ENCODE data around the gene TVP23C. TPM values are rescaled to one million over a fixed set of nuclear protein-coding genes. Genes with fewer than 3 reads are reported as not detected.

The TVP23C gene
- total and polyA plus RNA-seq, 9 of the 15 experiments (the other 6 are each of a cell fraction or from before 2014, with no cell fraction given): 5.7 to 16.8 (median 8.2) TPM

GRCh38 chr17:15492791-15493692, 70.2 kb downstream of the TVP23C start (continued):
- TF ChIP-seq ZFP1 (CRISPR knock-in tag; IDR thresholded peaks at IDR 0.05) (no peak), SREBF2 (CRISPR knock-in tag; IDR thresholded peaks at IDR 0.05) (no peak), ETS2 (tag; IDR thresholded peaks at IDR 0.05; ENCODE audit: borderline replicate concordance, poor library complexity, severe bottlenecking) (no peak), ILK (tag; IDR thresholded peaks at IDR 0.05; ENCODE audit: borderline replicate concordance, low read depth) (no peak), ZNF395 (CRISPR knock-in tag; IDR thresholded peaks at IDR 0.05) (peak; percentile 27; the same call in 1 of the 2 replicates), ZEB2 (IDR thresholded peaks at IDR 0.05) (no peak), SRSF3 (IDR thresholded peaks at IDR 0.05; ENCODE audit: insufficient read depth, low read length) (no peak), ZNF639 (CRISPR knock-in tag; conservative IDR thresholded peaks at IDR 0.05 in 1 of 2, IDR thresholded peaks at IDR 0.05 in 1 of 2) (peak in 1 of 2 experiments; percentile 38; a peak in 1 of 4 replicates), RAD51 (IDR thresholded peaks at IDR 0.05; ENCODE audit: borderline replicate concordance, low read depth) (no peak), CHCHD3 (CRISPR knock-in tag; IDR thresholded peaks at IDR 0.05) (no peak), GABPB1 (CRISPR knock-in tag; IDR thresholded peaks at IDR 0.05) (no peak), VEZF1 (CRISPR knock-in tag; IDR thresholded peaks at IDR 0.05) (peak; percentile 55), ESRRB (CRISPR knock-in tag; IDR thresholded peaks at IDR 0.05; ENCODE audit: borderline replicate concordance) (no peak), TAF7 (tag; IDR thresholded peaks at IDR 0.05) (no peak), ERF (CRISPR knock-in tag; IDR thresholded peaks at IDR 0.05) (no peak), COPS2 (conservative IDR thresholded peaks at IDR 0.05) (no peak), IRF1 (CRISPR knock-in tag; IDR thresholded peaks at IDR 0.05; ENCODE audit: borderline replicate concordance) (no peak), ZNF778 (CRISPR knock-in tag; IDR thresholded peaks at IDR 0.05) (no peak), MTA1 (IDR thresholded peaks at IDR 0.05; ENCODE audit: borderline replicate concordance) (peak; percentile 49; the same call in 1 of the 2 replicates), ZNF224 (CRISPR knock-in tag; IDR thresholded peaks at IDR 0.05) (no peak), NONO (IDR thresholded peaks at IDR 0.05; ENCODE audit: low read depth in 2 of 2, low read length in 1 of 2) (no peak), MBD2 (IDR thresholded peaks at IDR 0.05; ENCODE audit: borderline replicate concordance, low read depth) (no peak)

Measured in K562 (cell line).